Activated CD4-positive, alpha-beta T cell treated with anti-CD3 and anti-CD28 coated beads for 36 hours (primary cell): ENCODE results near the gene DPYD. TPM values are rescaled to one million over a fixed set of nuclear protein-coding genes. Genes with fewer than 3 reads are reported as not detected.
A peak's percentile ranks its signal among the peaks of the same experiment; 100 is the strongest.

Source experiments
- ATAC-seq: fragments of 200-7000 bp; cut with Tn5 transposase; one replicate; pipeline ENCODE4 v1.10.0; 2021; ENCODE audit warnings: mild to moderate bottlenecking, moderate library complexity
- CTCF ChIA-PET: fragments of 350-600 bp; sonication (Branson Sonifier 250); formaldehyde crosslinking; loops from one replicate; lab custom pipeline; 2021; ENCODE audit warnings: antibody characterized with exemption; lab: Charles Lee
- POLR2A ChIA-PET: fragments of 350-600 bp; sonication (Branson Sonifier 250); formaldehyde crosslinking; loops from one replicate; lab custom pipeline; 2021; ENCODE audit warnings: antibody characterized with exemption, inconsistent platforms; lab: Charles Lee
- DNase-seq: peaks from one replicate; pipeline ENCODE4 v3.0.0-alpha.2; 2020
- H3K27ac Mint-ChIP-seq: one replicate; pipeline ENCODE4 v1.8.0; 2021; ENCODE audit warnings: mixed read lengths
- H3K27me3 Mint-ChIP-seq: one replicate; pipeline ENCODE4 v1.8.0; 2021; ENCODE audit warnings: mixed read lengths
- H3K36me3 Mint-ChIP-seq: one replicate; pipeline ENCODE4 v1.8.0; 2021; ENCODE audit warnings: low read depth, mixed read lengths
- H3K4me1 Mint-ChIP-seq: one replicate; pipeline ENCODE4 v1.8.0; 2021; ENCODE audit warnings: mixed read lengths
- H3K4me3 Mint-ChIP-seq: one replicate; pipeline ENCODE4 v1.8.0; 2021; ENCODE audit warnings: mild to moderate bottlenecking, moderate library complexity, mixed read lengths
- H3K9me3 Mint-ChIP-seq: one replicate; pipeline ENCODE4 v1.8.0; 2021; ENCODE audit warnings: low read depth, mixed read lengths
- intact Hi-C, 2 experiments: fragments of 100-400 bp; cut with DNase I in 1 of 2; cut with micrococcal nuclease in 1 of 2; formaldehyde crosslinking; loops; one replicate each; pipeline versions ENCODE4 v1.14.2 to v1.15.1; 2022 to 2024; cut with DNase I, micrococcal nuclease
- total RNA-seq, 2 experiments: library from RNA; stranded (reverse); gene quantifications; one replicate each; pipeline ENCODE4 v1.2.3, GENCODE V29; 2021

Gene DPYD
- total RNA-seq, 2 experiments from 2014 or later = 6.8 to 7.1 TPM

- H3K9me3 Mint-ChIP-seq = no peaks in the 10 kb centered on the region
- ATAC-seq (no peak), DNase-seq (no peak)
- no peaks in the 10 kb centered on the region for H3K36me3 Mint-ChIP-seq
- H3K27ac Mint-ChIP-seq = no peak overlapping the region
- H3K27me3 Mint-ChIP-seq = no peaks in the 10 kb centered on the region
- peaks cover 17% of the 10 kb centered on the region for H3K4me1 Mint-ChIP-seq
- intact Hi-C loops = no loop called here
- H3K4me3 Mint-ChIP-seq = no peak overlapping the region
- ChIA-PET CTCF (no interaction called here), POLR2A (no interaction called here)
Measured at GRCh38 chr1:97784661-97785060, 136.2 kb downstream of the DPYD start.

DNA sequence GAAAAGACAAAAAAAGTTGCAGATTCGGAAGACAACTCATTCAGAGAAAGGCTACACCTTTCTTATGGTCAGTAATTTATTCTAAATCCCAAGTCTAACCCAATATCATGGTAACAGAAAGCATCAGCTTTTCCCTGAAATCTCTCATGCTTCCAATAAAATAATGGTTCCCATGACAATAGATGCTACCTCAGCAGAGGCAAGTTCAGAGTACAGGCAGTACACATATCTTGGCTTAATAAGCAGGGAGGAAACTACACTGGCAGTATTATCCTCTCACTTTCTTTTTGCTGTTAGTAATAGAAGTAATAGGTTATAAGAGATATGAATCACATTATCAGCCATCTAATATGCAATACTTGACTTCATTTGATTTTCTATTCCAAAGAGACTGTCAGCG lies 137.1 kb downstream of the DPYD start:
- H3K27ac Mint-ChIP-seq = no peak overlapping the region
- POLR2A ChIA-PET = no interaction called here
- H3K36me3 Mint-ChIP-seq = no peaks in the 10 kb centered on the region
- DNase-seq (no peak), ATAC-seq (no peak)
- H3K4me1 Mint-ChIP-seq = peaks cover 11% of the 10 kb centered on the region
- no peaks in the 10 kb centered on the region for H3K27me3 Mint-ChIP-seq
- CTCF ChIA-PET = interaction anchor here (0.7 kb wide), 1 partner anchor 300 kb away, joined by 3 read pairs; no protein-coding TSS in a partner anchor
- H3K4me3 Mint-ChIP-seq = no peak overlapping the region
- H3K9me3 Mint-ChIP-seq = no peaks in the 10 kb centered on the region
- intact Hi-C loops = no loop called here

- Mint-ChIP-seq H3K27me3 (no peaks in the 10 kb centered on the region), H3K4me1 (peaks cover 11% of the 10 kb centered on the region), H3K9me3 (no peaks in the 10 kb centered on the region), H3K27ac (peak overlapping the region; percentile 3), H3K36me3 (no peaks in the 10 kb centered on the region), H3K4me3 (no peak overlapping the region)
- intact Hi-C loops = no loop called here
- DNase-seq = no peak
- POLR2A ChIA-PET = no interaction called here
- CTCF ChIA-PET = no interaction called here
- ATAC-seq = peak; percentile 89
Measured at GRCh38 chr1:97781762-97782337, 139.0 kb downstream of the DPYD start.

- no peaks in the 10 kb centered on the region for H3K27me3 Mint-ChIP-seq
- H3K4me3 Mint-ChIP-seq = no peak overlapping the region
- DNase-seq = no peak
- no peaks in the 10 kb centered on the region for H3K36me3 Mint-ChIP-seq
- H3K4me1 Mint-ChIP-seq = peaks cover 11% of the 10 kb centered on the region
- intact Hi-C loops = no loop called here
- H3K27ac Mint-ChIP-seq = no peak overlapping the region
- CTCF ChIA-PET = no interaction called here
- H3K9me3 Mint-ChIP-seq = no peaks in the 10 kb centered on the region
- ATAC-seq = no peak
- POLR2A ChIA-PET = no interaction called here
Measured at GRCh38 chr1:97780884-97781283, 139.9 kb downstream of the DPYD start.

DNA sequence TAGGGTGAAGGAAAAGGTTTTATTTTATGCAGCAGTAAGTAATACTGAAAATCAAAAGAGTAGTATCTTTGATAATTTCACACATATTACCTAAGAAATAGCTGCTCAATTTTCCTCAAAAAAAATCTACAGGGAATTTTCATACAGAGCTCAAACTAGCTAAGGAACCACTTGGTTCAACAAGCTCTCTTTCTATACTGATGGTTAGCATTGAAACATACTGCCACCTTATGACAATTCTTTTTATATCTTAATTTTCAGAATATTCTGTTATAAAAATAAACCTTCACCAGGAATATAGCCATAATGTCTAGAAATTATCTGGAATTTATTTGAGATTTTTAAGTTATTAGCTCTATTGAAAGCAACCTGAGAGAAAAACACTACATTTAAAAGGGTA lies 142.1 kb downstream of the DPYD start:
- Mint-ChIP-seq H3K36me3 (no peaks in the 10 kb centered on the region), H3K9me3 (no peaks in the 10 kb centered on the region), H3K27me3 (no peaks in the 10 kb centered on the region), H3K4me1 (peaks cover 11% of the 10 kb centered on the region), H3K4me3 (no peak overlapping the region), H3K27ac (no peak overlapping the region)
- DNase-seq = no peak
- ChIA-PET POLR2A (no interaction called here), CTCF (no interaction called here)
- no peak for ATAC-seq
- intact Hi-C loops = no loop called here

DNA sequence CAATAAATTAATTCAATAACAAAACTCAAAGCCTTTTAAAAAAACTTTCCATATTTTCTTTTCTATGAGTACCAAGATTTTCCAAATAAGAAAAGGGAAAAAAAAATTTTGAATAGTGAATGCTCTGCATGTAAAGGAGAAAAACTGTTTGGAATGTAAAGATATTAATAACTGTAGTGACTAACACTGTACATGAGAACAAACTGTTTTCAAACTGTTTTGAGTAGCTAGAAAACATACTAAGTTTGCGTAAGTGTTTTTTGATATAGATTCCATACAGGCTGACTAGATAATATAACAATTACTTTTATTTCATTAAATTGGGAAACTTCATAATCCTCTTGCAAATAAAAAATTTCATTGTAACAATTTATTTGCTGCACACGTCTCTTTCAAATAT lies 150.5 kb downstream of the DPYD start:
- ChIA-PET CTCF (no interaction called here), POLR2A (no interaction called here)
- Mint-ChIP-seq H3K4me3 (no peak overlapping the region), H3K9me3 (no peaks in the 10 kb centered on the region), H3K27ac (no peak overlapping the region), H3K36me3 (peaks cover 1% of the 10 kb centered on the region), H3K4me1 (no peaks in the 10 kb centered on the region), H3K27me3 (no peaks in the 10 kb centered on the region)
- DNase-seq = no peak
- no peak for ATAC-seq
- intact Hi-C loops = loop anchor here in 1 of 2 experiments (5.0 kb wide), 1 partner anchor 48 kb away; no protein-coding TSS in a partner anchor

DNA sequence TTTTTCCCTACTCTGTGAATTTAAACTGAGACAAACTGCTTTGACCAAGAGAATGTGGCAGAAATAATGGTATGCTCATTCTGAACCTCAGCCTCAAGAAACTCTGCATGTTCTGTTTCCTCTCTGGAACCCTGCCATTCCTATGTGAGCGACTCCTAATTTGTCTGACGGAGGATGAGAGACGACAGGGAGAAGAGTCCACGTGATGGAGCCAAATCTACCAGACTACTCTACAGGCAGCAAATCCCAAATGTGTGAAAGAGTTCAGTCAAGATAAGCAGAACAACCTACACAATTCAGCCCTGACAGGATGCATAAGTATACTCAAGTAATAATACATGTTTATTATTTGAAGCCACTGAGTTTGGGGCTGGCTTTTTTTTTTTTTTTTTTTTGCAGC lies 153.5 kb downstream of the DPYD start:
- Mint-ChIP-seq H3K27ac (no peak overlapping the region), H3K36me3 (peaks cover 6% of the 10 kb centered on the region), H3K4me3 (no peak overlapping the region), H3K27me3 (no peaks in the 10 kb centered on the region), H3K9me3 (peaks cover 5% of the 10 kb centered on the region), H3K4me1 (no peaks in the 10 kb centered on the region)
- ChIA-PET POLR2A (no interaction called here), CTCF (no interaction called here)
- DNase-seq = no peak
- intact Hi-C loops = no loop called here
- no peak for ATAC-seq

GRCh38 chr1:97764991-97765390 lies 155.8 kb downstream of the DPYD start:
- H3K4me1 Mint-ChIP-seq = no peaks in the 10 kb centered on the region
- no peak for ATAC-seq
- no peak for DNase-seq
- no peak overlapping the region for H3K4me3 Mint-ChIP-seq
- H3K27ac Mint-ChIP-seq = no peak overlapping the region
- no peaks in the 10 kb centered on the region for H3K27me3 Mint-ChIP-seq
- ChIA-PET POLR2A (no interaction called here), CTCF (interaction anchor here (0.6 kb wide), 2 partner anchors 217 to 993 kb away, joined by 3 read pairs; no protein-coding TSS in a partner anchor)
- H3K9me3 Mint-ChIP-seq = peaks cover 10% of the 10 kb centered on the region
- H3K36me3 Mint-ChIP-seq = peaks cover 13% of the 10 kb centered on the region
- intact Hi-C loops = no loop called here

GRCh38 chr1:97761637-97762036 lies 159.2 kb downstream of the DPYD start:
- Mint-ChIP-seq H3K4me1 (no peaks in the 10 kb centered on the region), H3K9me3 (peaks cover 10% of the 10 kb centered on the region), H3K27ac (no peak overlapping the region), H3K36me3 (peaks cover 13% of the 10 kb centered on the region), H3K27me3 (no peaks in the 10 kb centered on the region), H3K4me3 (no peak overlapping the region)
- intact Hi-C loops = no loop called here
- POLR2A ChIA-PET = no interaction called here
- CTCF ChIA-PET = no interaction called here
- no peak for DNase-seq
- no peak for ATAC-seq

DNA sequence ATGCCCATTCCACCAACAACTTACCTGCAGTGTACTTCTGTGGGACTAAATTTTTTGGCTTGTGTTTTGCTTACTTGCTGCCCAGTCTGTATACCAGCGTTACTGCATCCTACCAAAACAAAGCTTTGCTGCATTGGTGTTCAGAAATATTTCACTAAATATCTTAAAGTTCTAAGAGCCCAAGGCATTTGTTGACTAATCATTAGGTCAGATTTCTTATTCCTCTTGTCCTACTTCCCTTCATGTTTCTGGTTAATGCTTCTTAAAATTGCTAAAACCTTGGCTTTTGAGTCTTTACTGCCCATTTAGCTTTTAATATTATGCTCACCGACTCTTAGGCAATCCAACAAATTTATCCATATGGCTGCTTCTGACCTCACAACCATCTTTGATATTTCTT lies 161.8 kb downstream of the DPYD start:
- no peak for ATAC-seq
- Mint-ChIP-seq H3K4me1 (no peaks in the 10 kb centered on the region), H3K4me3 (no peak overlapping the region), H3K36me3 (peaks cover 14% of the 10 kb centered on the region), H3K9me3 (peaks cover 10% of the 10 kb centered on the region), H3K27ac (no peak overlapping the region), H3K27me3 (no peaks in the 10 kb centered on the region)
- intact Hi-C loops = no loop called here
- no peak for DNase-seq
- CTCF ChIA-PET = no interaction called here
- POLR2A ChIA-PET = no interaction called here

- Mint-ChIP-seq H3K9me3 (peaks cover 10% of the 10 kb centered on the region), H3K27ac (no peak overlapping the region), H3K4me1 (no peaks in the 10 kb centered on the region), H3K4me3 (no peak overlapping the region), H3K27me3 (no peaks in the 10 kb centered on the region), H3K36me3 (peaks cover 14% of the 10 kb centered on the region)
- intact Hi-C loops = no loop called here
- POLR2A ChIA-PET = no interaction called here
- DNase-seq = no peak
- no peak for ATAC-seq
- CTCF ChIA-PET = no interaction called here
Measured at GRCh38 chr1:97758541-97759057, 162.2 kb downstream of the DPYD start.

- Mint-ChIP-seq H3K9me3 (no peaks in the 10 kb centered on the region), H3K27ac (no peak overlapping the region), H3K36me3 (peaks cover 3% of the 10 kb centered on the region), H3K4me3 (no peak overlapping the region), H3K27me3 (no peaks in the 10 kb centered on the region), H3K4me1 (no peaks in the 10 kb centered on the region)
- CTCF ChIA-PET = interaction anchor here (0.7 to 0.9 kb wide), 2 partner anchors 221 to 288 kb away, joined by 3 to 5 read pairs; no protein-coding TSS in a partner anchor
- POLR2A ChIA-PET = no interaction called here
- ATAC-seq (peak; percentile 68), DNase-seq (no peak)
- intact Hi-C loops = no loop called here
Measured at GRCh38 chr1:97745912-97746311, 174.9 kb downstream of the DPYD start.
